Measurements from ENCODE around the gene ATP6V0D1. TPM values are rescaled to one million over a fixed set of nuclear protein-coding genes. Genes with fewer than 3 reads are reported as not detected.

ATP6V0D1 gene
- total and polyA plus RNA-seq, 2 of the 4 experiments (the other 2 are of a cell fraction) = 112 to 124 TPM

GRCh38 chr16:67480833-67481560, at the start of gene ATP6V0D1 (continued):
- peak; percentile 42 for TF ChIP-seq SMC3 (IDR thresholded peaks at IDR 0.05; ENCODE audit: low read depth, low read length)
- TF ChIP-seq RAD21 (IDR thresholded peaks at IDR 0.05; ENCODE audit: low read length) = peak; percentile 69

- in situ Hi-C loops (cut with MboI; ENCODE audit: low sequenced_read_pairs) = loop anchor here (25.0 kb wide), 1 partner anchor 407 kb away; the partner anchor contains the start of genes CTRL, LCAT and PSMB10
- Histone ChIP-seq H4K20me1 (ENCODE audit: insufficient read depth, low read length) (peaks cover 48% of the 10 kb centered on the region), H3K4me1 (ENCODE audit: control insufficient read depth, insufficient read depth, low read length) (peaks cover 15% of the 10 kb centered on the region), H3K23ac (ENCODE audit: low read depth, low read length) (peak overlapping the region; percentile 98), H3K56ac (ENCODE audit: extremely low read depth, insufficient read depth, low read length) (peak overlapping the region; percentile 84), H3K9me3 (ENCODE audit: control insufficient read depth, insufficient read depth, low read length) (no peaks in the 10 kb centered on the region), H4K5ac (ENCODE audit: low read depth, low read length) (peak overlapping the region; percentile 90), H3K9me1 (ENCODE audit: insufficient read depth, low read length) (peaks cover 20% of the 10 kb centered on the region), H2AK5ac (ENCODE audit: low read depth, low read length) (peak overlapping the region; percentile 98), H2AFZ (replicated peaks; ENCODE audit: low read length, poor library complexity) (peak overlapping the region; percentile 74), H4K8ac (ENCODE audit: low read depth in 2 of 2, low read length in 2 of 2) (peak overlapping the region; percentile 74 to 85), H3K14ac (replicated peaks; ENCODE audit: low read depth, low read length) (peak overlapping the region; percentile 96), H3K27ac (ENCODE audit: insufficient read depth, low read length) (peak overlapping the region; percentile 88), H3K4me3 (ENCODE audit: insufficient read depth, low read depth, low read length) (peak overlapping the region; percentile 85), H2BK15ac (ENCODE audit: low read depth, low read length) (peak overlapping the region; percentile 51; the same call in 1 of the 3 replicates), H2AK9ac (replicated peaks; ENCODE audit: low read depth, low read length, poor library complexity) (peak overlapping the region; percentile 86), H3K79me1 (ENCODE audit: low read depth in 1 of 2, low read length in 2 of 2) (peaks cover 28 to 54% of the 10 kb centered on the region in 2 experiments), H2BK5ac (ENCODE audit: low read depth, low read length, poor library complexity, severe bottlenecking) (peak overlapping the region; percentile 74), H3K9ac (ENCODE audit: low read depth, low read length) (peak overlapping the region; percentile 93), H2BK120ac (ENCODE audit: low read depth, low read length) (peak overlapping the region; percentile 81), H2BK20ac (ENCODE audit: low read depth, low read length) (peak overlapping the region; percentile 9; the same call in 1 of the 2 replicates), H3K4ac (ENCODE audit: low read depth, low read length) (peak overlapping the region; percentile 96), H4K91ac (ENCODE audit: insufficient read depth, low read depth, low read length) (peak overlapping the region; percentile 80), H3K4me2 (ENCODE audit: low read depth, low read length) (peak overlapping the region; percentile 94), H3K36me3 (ENCODE audit: control insufficient read depth, insufficient read depth, low read length) (no peaks in the 10 kb centered on the region), H3K18ac (ENCODE audit: low read depth, low read length) (peak overlapping the region; percentile 51), H3K27me3 (ENCODE audit: control insufficient read depth, insufficient read depth, low read length) (no peaks in the 10 kb centered on the region)
- POLR2A ChIA-PET (ENCODE audit: unreplicated experiment) = no interaction called here
- CTCF ChIA-PET = interaction anchor here (1.2 to 1.5 kb wide), 2 partner anchors 9 kb away, joined by 4 to 7 read pairs; no protein-coding TSS in a partner anchor
- 0% methylated on average over 14 of the region's 48 CpGs; no CpG with 5 or more reads in 1 of the 2 experiments for WGBS, 2 experiments (ENCODE audit: extremely low coverage in 2 of 2, insufficient read length in 1 of 2)
- no TSS peak for BruUV-seq (replicated peaks)
- peak; percentile 75 for ATAC-seq (ENCODE audit: low read depth)
- peak; percentile 76 for DNase-seq
- dilution Hi-C loops (cut with HindIII; ENCODE audit: low sequenced_read_pairs, unreplicated experiment) = no loop called here
- intact Hi-C loops (cut with micrococcal nuclease) = no loop called here
- no peak for TF ChIP-seq RFX5 (IDR thresholded peaks at IDR 0.05; ENCODE audit: low read depth, low read length)
- no peak for TF ChIP-seq SMC3 (IDR thresholded peaks at IDR 0.05; ENCODE audit: low read depth, low read length)
- no peak for TF ChIP-seq CTCF (conservative IDR thresholded peaks at IDR 0.05; ENCODE audit: low read depth, low read length)
- no peak for TF ChIP-seq CEBPB (IDR thresholded peaks at IDR 0.05; ENCODE audit: low read depth, low read length)
- TF ChIP-seq RCOR1 (IDR thresholded peaks at IDR 0.05; ENCODE audit: insufficient replicate concordance, low read length) = no peak
- peak; percentile 83 for TF ChIP-seq POLR2A (IDR thresholded peaks at IDR 0.05; ENCODE audit: low read depth, low read length)
- no peak; the same call in 1 of the 2 replicates for TF ChIP-seq BHLHE40 (IDR thresholded peaks at IDR 0.05; ENCODE audit: low read depth, low read length)
- TF ChIP-seq NFE2L2 (IDR thresholded peaks at IDR 0.05; ENCODE audit: low read depth, low read length) = no peak
- TF ChIP-seq ELK1 (IDR thresholded peaks at IDR 0.05; ENCODE audit: borderline replicate concordance, low read depth, low read length) = no peak
Observed at GRCh38 chr16:67530013-67530939, 49.3 kb upstream of the ATP6V0D1 start.
